Measurements from ENCODE around the gene HSPB3. TPM values are rescaled to one million over a fixed set of nuclear protein-coding genes. Genes with fewer than 3 reads are reported as not detected.
A peak's percentile ranks its signal among the peaks of the same experiment; 100 is the strongest.

HSPB3 gene
- total RNA-seq, 2 donors from 2014 or later = 1.7 to 4.1 TPM

- 58% methylated on average over 2 of the region's 2 CpGs for WGBS
- Histone ChIP-seq H3K4me3 (no peak overlapping the region), H3K36me3 (no peaks in the 10 kb centered on the region), H3K4me1 (replicated peaks) (peaks cover 5% of the 10 kb centered on the region), H3K27me3 (replicated peaks; ENCODE audit: insufficient read depth) (no peaks in the 10 kb centered on the region), H3K27ac (no peak overlapping the region), H3K9me3 (no peaks in the 10 kb centered on the region)
- no peak for DNase-seq (ENCODE audit: low spot score)
- intact Hi-C loops (cut with DNase I) = no loop called here
- TF ChIP-seq POLR2AphosphoS5 (IDR thresholded peaks at IDR 0.05) (no peak), CTCF (IDR thresholded peaks at IDR 0.05) (no peak)
These were observed 897 bp upstream of the HSPB3 start for GRCh38 chr5:54454602-54455001.

GRCh38 chr5:54457094-54457862, 1.8 kb downstream of the HSPB3 start:
- WGBS = 15% methylated on average over 5 of the region's 5 CpGs
- H3K4me1 ChIP-seq (replicated peaks) = peaks cover 5% of the 10 kb centered on the region
- no peak for TF ChIP-seq POLR2A (IDR thresholded peaks at IDR 0.05)
- TF ChIP-seq POLR2AphosphoS5 (IDR thresholded peaks at IDR 0.05) = peak; percentile 17
- H3K27me3 ChIP-seq (replicated peaks; ENCODE audit: insufficient read depth) = no peaks in the 10 kb centered on the region
- H3K27ac ChIP-seq = no peak overlapping the region
- DNase-seq (ENCODE audit: low spot score) = no peak
- H3K4me3 ChIP-seq = no peak overlapping the region
- intact Hi-C loops (cut with DNase I) = no loop called here
- H3K36me3 ChIP-seq = no peaks in the 10 kb centered on the region
- no peaks in the 10 kb centered on the region for H3K9me3 ChIP-seq

- Histone ChIP-seq H3K4me3 (no peak overlapping the region), H3K4me1 (replicated peaks) (peaks cover 5% of the 10 kb centered on the region), H3K27me3 (replicated peaks; ENCODE audit: insufficient read depth) (no peaks in the 10 kb centered on the region), H3K27ac (no peak overlapping the region), H3K9me3 (no peaks in the 10 kb centered on the region), H3K36me3 (no peaks in the 10 kb centered on the region)
- no peak for DNase-seq (ENCODE audit: low spot score)
- TF ChIP-seq POLR2AphosphoS5 (IDR thresholded peaks at IDR 0.05) = no peak
- TF ChIP-seq CTCF (IDR thresholded peaks at IDR 0.05) = no peak
- no peak for TF ChIP-seq POLR2A (IDR thresholded peaks at IDR 0.05)
- intact Hi-C loops (cut with DNase I) = no loop called here
- WGBS = 92% methylated on average over 2 of the region's 2 CpGs
These were observed 2.7 kb downstream of the HSPB3 start for GRCh38 chr5:54458221-54458620.

GRCh38 chr5:54460181-54460919, 4.9 kb downstream of the HSPB3 start:
- DNase-seq (ENCODE audit: low spot score) = no peak
- WGBS = 95% methylated on average over 3 of the region's 3 CpGs
- intact Hi-C loops (cut with DNase I) = no loop called here
- Histone ChIP-seq H3K27ac (no peak overlapping the region), H3K9me3 (no peaks in the 10 kb centered on the region), H3K4me3 (no peak overlapping the region), H3K36me3 (no peaks in the 10 kb centered on the region), H3K4me1 (replicated peaks) (peaks cover 5% of the 10 kb centered on the region), H3K27me3 (replicated peaks; ENCODE audit: insufficient read depth) (no peaks in the 10 kb centered on the region)
- TF ChIP-seq CTCF (IDR thresholded peaks at IDR 0.05) = no peak
- no peak for TF ChIP-seq POLR2AphosphoS5 (IDR thresholded peaks at IDR 0.05)
- TF ChIP-seq POLR2A (IDR thresholded peaks at IDR 0.05) = no peak

- Histone ChIP-seq H3K27ac (no peak overlapping the region), H3K36me3 (no peaks in the 10 kb centered on the region), H3K4me1 (replicated peaks) (peaks cover 3% of the 10 kb centered on the region), H3K9me3 (no peaks in the 10 kb centered on the region), H3K27me3 (replicated peaks; ENCODE audit: insufficient read depth) (no peaks in the 10 kb centered on the region), H3K4me3 (no peak overlapping the region)
- intact Hi-C loops (cut with DNase I) = no loop called here
- 75% methylated on average over 5 of the region's 5 CpGs for WGBS
- no peak for DNase-seq (ENCODE audit: low spot score)
- TF ChIP-seq CTCF (IDR thresholded peaks at IDR 0.05) (no peak), POLR2A (IDR thresholded peaks at IDR 0.05) (no peak), POLR2AphosphoS5 (IDR thresholded peaks at IDR 0.05) (no peak)
These were observed 6.8 kb downstream of the HSPB3 start for GRCh38 chr5:54462281-54462680.

Data from prostate gland (tissue), 2 donors.